ENCODE measurements around the gene LINC01488. TPM values are rescaled to one million over a fixed set of nuclear protein-coding genes. Genes with fewer than 3 reads are reported as not detected.

The LINC01488 gene
- total and polyA plus RNA-seq, 9 of the 15 experiments (the other 6 are each of a cell fraction or from before 2014, with no cell fraction given): not detected

GRCh38 chr11:69447786-69448185, 33.7 kb upstream of the LINC01488 start:
- Histone ChIP-seq H3K79me2 (ENCODE audit: control insufficient read depth, insufficient read depth, low read length) (peaks cover 5% of the 10 kb centered on the region; the same call in 1 of the 3 replicates), H3K4me2 (ENCODE audit: insufficient read depth, low read length) (0 out of 2 replicates have a peak overlapping the region, but pooled peaks have one; percentile 62), H2AFZ (ENCODE audit: low read depth, low read length) (peak overlapping the region; percentile 73; the same call in 1 of the 2 replicates), H3K9me1 (ENCODE audit: control insufficient read depth, insufficient read depth, low read length) (peaks cover 4% of the 10 kb centered on the region), H3K4me1 (replicated peaks in 1 of 2; ENCODE audit: control insufficient read depth in 2 of 2, insufficient read depth in 2 of 2, low read length in 2 of 2) (peaks cover 57 to 62% of the 10 kb centered on the region in 2 experiments), H3K9me3 (replicated peaks; ENCODE audit: control insufficient read depth, insufficient read depth, low read depth, low read length) (no peaks in the 10 kb centered on the region), H4K20me1 (replicated peaks; ENCODE audit: control insufficient read depth, insufficient read depth, low read length) (no peaks in the 10 kb centered on the region), H3K36me3 (ENCODE audit: control insufficient read depth, insufficient read depth, low read length) (no peaks in the 10 kb centered on the region), H3K9ac (ENCODE audit: insufficient read depth in 1 of 2, low read depth in 2 of 2, low read length in 2 of 2) (peak overlapping the region; percentile 46 to 76; a peak in 3 of 4 replicates), H3K4me3 (no peak overlapping the region), H3K27ac (ENCODE audit: extremely low read depth, low read depth, low read length) (peak overlapping the region; percentile 67; the same call in 1 of the 3 replicates), H3K27me3 (ENCODE audit: control insufficient read depth in 2 of 2, insufficient read depth in 2 of 2, low read length in 2 of 2) (no peaks in the 10 kb centered on the region)
- no peak for TF ChIP-seq BCOR (IDR thresholded peaks at IDR 0.05)
- TF ChIP-seq, protein P1, sequence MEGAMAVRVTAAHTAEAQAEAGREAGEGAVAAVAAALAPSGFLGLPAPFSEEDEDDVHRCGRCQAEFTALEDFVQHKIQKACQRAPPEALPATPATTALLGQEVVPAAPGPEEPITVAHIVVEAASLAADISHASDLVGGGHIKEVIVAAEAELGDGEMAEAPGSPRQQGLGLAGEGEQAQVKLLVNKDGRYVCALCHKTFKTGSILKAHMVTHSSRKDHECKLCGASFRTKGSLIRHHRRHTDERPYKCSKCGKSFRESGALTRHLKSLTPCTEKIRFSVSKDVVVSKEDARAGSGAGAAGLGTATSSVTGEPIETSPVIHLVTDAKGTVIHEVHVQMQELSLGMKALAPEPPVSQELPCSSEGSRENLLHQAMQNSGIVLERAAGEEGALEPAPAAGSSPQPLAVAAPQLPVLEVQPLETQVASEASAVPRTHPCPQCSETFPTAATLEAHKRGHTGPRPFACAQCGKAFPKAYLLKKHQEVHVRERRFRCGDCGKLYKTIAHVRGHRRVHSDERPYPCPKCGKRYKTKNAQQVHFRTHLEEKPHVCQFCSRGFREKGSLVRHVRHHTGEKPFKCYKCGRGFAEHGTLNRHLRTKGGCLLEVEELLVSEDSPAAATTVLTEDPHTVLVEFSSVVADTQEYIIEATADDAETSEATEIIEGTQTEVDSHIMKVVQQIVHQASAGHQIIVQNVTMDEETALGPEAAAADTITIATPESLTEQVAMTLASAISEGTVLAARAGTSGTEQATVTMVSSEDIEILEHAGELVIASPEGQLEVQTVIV (CRISPR knock-in tag; IDR thresholded peaks at IDR 0.05; ENCODE audit: borderline replicate concordance): no peak
- no peak for TF ChIP-seq CUX1 (CRISPR knock-in tag; IDR thresholded peaks at IDR 0.05)
- no peak for TF ChIP-seq HSF4 (CRISPR knock-in tag; IDR thresholded peaks at IDR 0.05; ENCODE audit: borderline replicate concordance)
- TF ChIP-seq MEIS2 (IDR thresholded peaks at IDR 0.05; ENCODE audit: partially characterized antibody): no peak
- TF ChIP-seq RUNX1 (IDR thresholded peaks at IDR 0.05; ENCODE audit: low read depth): no peak
- no TSS peak for BruUV-seq (replicated peaks)
- FAIRE-seq (no peak), ATAC-seq (no peak), DNase-seq (ENCODE audit: extremely low read depth in 1 of 4, low spot score in 3 of 4) (no peak)
- POLR2A ChIA-PET: interaction anchor here (0.6 to 2.3 kb wide), 5 partner anchors 9 to 336 kb away, joined by 3 to 6 read pairs (median 5); no protein-coding TSS in a partner anchor
- 68% methylated on average over 6 of the region's 7 CpGs for WGBS (ENCODE audit: insufficient coverage, low coverage, missing lambda C conversion rate)
- intact Hi-C loops (cut with micrococcal nuclease): loop anchor here (10.0 kb wide), 1 partner anchor 313 kb away; no protein-coding TSS in a partner anchor
- CTCF ChIA-PET (ENCODE audit: low intra/inter-chr PET ratio): no interaction called here
- in situ Hi-C loops (cut with MboI): loop anchor here (5.0 kb wide), 1 partner anchor 195 kb away; the partner anchor contains the start of gene CCND1

All from K562 (cell line).